Erythroblast (primary cell): Measurements from ENCODE around the gene RFFL.
"Not testable (repeated sequence)": the region's sequence is repeated elsewhere in the genome, so short reads cannot be mapped to it uniquely, and the experiment has no call there.

Source experiments
- GATA1 ChIP-seq: IDR thresholded peaks from 2 replicates; pipeline ENCODE4 v1.6.1; 2011; ENCODE audit warnings: low read depth, mild to moderate bottlenecking, control low read depth, low read length, moderate library complexity
- POLR2A ChIP-seq: IDR thresholded peaks from 2 replicates; pipeline ENCODE4 v1.6.1; 2011; ENCODE audit warnings: mild to moderate bottlenecking, low read length

- not testable (repeated sequence) for TF ChIP-seq POLR2A, GATA1
Measured at GRCh38 chr17:35000965-35001364, 62.5 kb downstream of the RFFL start.
